Nephron progenitor cell (in vitro differentiated cells): ENCODE data around the gene KPNA6.
A peak's percentile ranks its signal among the peaks of the same experiment; 100 is the strongest.

Experiments used
- DNase-seq: peaks from one replicate; pipeline ENCODE4 v3.0.0; 2021
- H3K27ac Mint-ChIP-seq: 2 replicates; pipeline ENCODE4 v1.8.0; 2021; ENCODE audit warnings: mild to moderate bottlenecking, moderate library complexity, mixed read lengths
- H3K27me3 Mint-ChIP-seq: 2 replicates; pipeline ENCODE4 v1.8.0; 2021; ENCODE audit warnings: mild to moderate bottlenecking, low read depth, mixed read lengths; ENCODE audit not compliant: poor library complexity
- H3K36me3 Mint-ChIP-seq: 2 replicates; pipeline ENCODE4 v1.8.0; 2021; ENCODE audit warnings: low read depth, mixed read lengths
- H3K4me1 Mint-ChIP-seq: 2 replicates; pipeline ENCODE4 v1.8.0; 2021; ENCODE audit warnings: mixed read lengths
- H3K4me3 Mint-ChIP-seq: 2 replicates; pipeline ENCODE4 v1.8.0; 2021; ENCODE audit warnings: mild to moderate bottlenecking, moderate library complexity, mixed read lengths
- H3K9me3 Mint-ChIP-seq: 2 replicates; pipeline ENCODE4 v1.8.0; 2021; ENCODE audit warnings: mild to moderate bottlenecking, moderate library complexity, mixed read lengths
- TF ChIP-seq, protein P1 (sequence below): fragments of 200-600 bp; sonication (generic); IDR thresholded peaks from 2 replicates; pipeline ENCODE4 v1.5.0; 2021; ENCODE audit warnings: antibody characterized with exemption

KPNA6 gene

DNA sequence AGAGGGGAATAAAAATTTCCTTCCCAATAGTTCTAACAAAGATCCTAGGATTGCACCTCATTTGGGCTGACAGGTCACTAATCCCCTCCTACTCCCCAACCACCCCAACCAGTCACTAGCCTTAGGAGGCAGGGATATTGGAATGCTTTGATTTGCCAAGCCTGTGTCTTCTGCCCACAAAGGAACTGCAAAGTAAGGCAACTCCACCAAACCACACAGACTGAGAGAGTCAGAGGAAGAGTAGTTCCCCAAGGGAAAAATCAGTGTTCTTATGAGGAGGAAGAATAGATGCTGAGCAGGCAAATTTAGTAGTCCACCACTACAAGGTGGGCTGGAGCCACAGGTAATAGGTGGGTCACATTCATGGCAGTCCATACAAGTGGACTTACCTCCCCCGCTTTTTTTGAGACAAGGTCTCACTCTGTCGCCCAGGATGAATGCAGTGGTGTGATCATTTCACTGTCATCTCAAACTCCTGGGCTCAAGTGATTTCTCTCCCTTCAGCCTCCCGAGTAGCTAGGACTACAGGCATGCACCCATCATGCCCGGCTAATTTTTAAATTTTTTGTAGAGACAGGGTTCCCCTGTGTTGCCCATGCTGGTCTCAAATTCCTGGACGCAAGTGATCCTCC is 38.8 kb upstream of the KPNA6 start:
- Mint-ChIP-seq H3K9me3 (no peaks in the 10 kb centered on the region), H3K4me1 (peaks cover 49% of the 10 kb centered on the region), H3K4me3 (peak overlapping the region; percentile 37), H3K36me3 (peaks cover 1% of the 10 kb centered on the region), H3K27ac (peak overlapping the region; percentile 46), H3K27me3 (peaks cover 2% of the 10 kb centered on the region)
- TF ChIP-seq, protein P1, sequence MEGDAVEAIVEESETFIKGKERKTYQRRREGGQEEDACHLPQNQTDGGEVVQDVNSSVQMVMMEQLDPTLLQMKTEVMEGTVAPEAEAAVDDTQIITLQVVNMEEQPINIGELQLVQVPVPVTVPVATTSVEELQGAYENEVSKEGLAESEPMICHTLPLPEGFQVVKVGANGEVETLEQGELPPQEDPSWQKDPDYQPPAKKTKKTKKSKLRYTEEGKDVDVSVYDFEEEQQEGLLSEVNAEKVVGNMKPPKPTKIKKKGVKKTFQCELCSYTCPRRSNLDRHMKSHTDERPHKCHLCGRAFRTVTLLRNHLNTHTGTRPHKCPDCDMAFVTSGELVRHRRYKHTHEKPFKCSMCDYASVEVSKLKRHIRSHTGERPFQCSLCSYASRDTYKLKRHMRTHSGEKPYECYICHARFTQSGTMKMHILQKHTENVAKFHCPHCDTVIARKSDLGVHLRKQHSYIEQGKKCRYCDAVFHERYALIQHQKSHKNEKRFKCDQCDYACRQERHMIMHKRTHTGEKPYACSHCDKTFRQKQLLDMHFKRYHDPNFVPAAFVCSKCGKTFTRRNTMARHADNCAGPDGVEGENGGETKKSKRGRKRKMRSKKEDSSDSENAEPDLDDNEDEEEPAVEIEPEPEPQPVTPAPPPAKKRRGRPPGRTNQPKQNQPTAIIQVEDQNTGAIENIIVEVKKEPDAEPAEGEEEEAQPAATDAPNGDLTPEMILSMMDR: no peak
- DNase-seq: no peak

DNA sequence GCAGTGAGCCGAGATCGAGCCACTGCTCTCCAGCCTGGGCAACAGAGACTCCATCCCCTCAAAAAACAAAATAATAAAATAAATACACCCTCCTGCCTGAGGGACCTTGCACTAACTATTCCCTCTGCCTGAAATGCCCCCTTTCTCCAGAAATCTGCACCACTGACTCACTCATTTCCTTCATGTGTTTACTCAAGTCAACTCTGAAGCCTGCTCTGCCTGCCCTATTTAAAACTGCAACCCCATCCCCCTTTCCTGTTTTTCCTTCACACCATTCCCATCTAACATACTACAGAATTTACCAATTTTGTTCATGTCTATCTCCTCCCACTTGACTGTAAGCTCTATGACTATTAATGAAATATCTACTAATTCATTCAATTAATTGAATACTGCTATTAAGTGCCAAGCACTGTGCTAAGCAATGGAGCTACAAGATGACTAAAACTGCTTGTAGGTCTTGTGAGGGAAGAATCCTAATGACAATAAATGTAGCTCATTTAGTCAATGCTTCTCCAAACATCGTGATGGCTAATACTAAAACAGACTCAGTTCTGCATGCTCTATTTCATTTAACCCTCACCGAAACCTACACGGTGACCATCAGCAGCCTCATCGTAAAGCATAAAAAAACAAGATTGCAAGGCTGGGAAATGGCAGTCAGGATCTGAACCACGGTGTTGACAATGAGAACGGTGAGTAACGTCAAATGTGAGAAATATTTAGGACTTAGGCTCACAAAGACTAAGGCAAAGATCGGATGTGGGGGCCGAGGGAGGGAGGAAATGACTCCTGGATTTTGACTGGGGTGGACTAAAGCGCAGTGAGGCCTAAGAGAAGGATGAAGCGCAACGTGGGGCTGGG is 35.9 kb upstream of the KPNA6 start:
- Mint-ChIP-seq H3K36me3 (peaks cover 16% of the 10 kb centered on the region), H3K9me3 (no peaks in the 10 kb centered on the region), H3K27me3 (peaks cover 2% of the 10 kb centered on the region), H3K4me3 (peak overlapping the region; percentile 90), H3K4me1 (peaks cover 64% of the 10 kb centered on the region), H3K27ac (peak overlapping the region; percentile 84)
- TF ChIP-seq, protein P1: no peak
- DNase-seq: no peak

DNA sequence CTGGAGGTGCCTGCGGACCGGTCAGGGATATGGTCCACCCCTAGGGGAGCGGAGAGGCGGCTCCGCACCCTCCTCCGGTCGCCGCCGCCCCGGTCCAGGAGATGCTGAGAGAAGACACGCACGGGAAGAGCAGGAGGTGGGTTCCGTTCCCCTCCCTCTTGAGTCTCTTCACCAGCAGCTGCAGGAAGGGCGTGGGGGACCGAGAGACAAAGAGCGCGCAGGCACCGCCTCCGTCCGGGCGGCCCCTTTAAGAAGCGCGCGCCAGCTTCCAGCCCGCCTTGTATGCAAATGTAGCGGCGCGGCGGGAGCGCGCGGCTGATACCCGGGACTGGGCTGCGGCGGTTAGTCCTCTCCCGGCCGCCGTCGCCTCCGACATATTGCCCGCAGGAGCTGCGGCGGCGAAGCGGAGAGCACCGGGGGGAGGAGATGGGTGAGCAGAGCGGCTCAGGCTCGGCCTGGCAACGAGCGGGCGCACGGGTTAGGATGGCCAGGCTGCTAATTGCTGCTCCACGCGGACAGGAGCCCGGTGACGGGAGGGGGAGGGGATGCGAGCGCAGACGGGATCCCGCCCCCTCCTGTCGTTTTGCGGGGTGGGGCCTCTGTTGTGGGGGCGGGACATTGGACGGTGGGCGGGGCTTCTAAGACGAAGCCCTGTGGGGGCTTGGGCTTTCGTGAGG is 35.1 kb upstream of the KPNA6 start, which contains the start of gene TMEM39B:
Gene TMEM39B, plus strand, starts transcription at position 318 of the 677 bp plus-strand sequence. Its CDS starts 109 bp downstream, at position 427.
- peaks cover 24% of the 10 kb centered on the region for H3K36me3 Mint-ChIP-seq
- no peaks in the 10 kb centered on the region for H3K9me3 Mint-ChIP-seq
- peak within 1 kb of the TSS; percentile 84 for H3K27ac Mint-ChIP-seq
- H3K27me3 Mint-ChIP-seq: peaks cover 2% of the 10 kb centered on the region
- peak within 1 kb of the TSS; percentile 90 for H3K4me3 Mint-ChIP-seq
- peaks cover 72% of the 10 kb centered on the region for H3K4me1 Mint-ChIP-seq
- DNase-seq: peak; percentile 91
- TF ChIP-seq, protein P1: no peak

DNA sequence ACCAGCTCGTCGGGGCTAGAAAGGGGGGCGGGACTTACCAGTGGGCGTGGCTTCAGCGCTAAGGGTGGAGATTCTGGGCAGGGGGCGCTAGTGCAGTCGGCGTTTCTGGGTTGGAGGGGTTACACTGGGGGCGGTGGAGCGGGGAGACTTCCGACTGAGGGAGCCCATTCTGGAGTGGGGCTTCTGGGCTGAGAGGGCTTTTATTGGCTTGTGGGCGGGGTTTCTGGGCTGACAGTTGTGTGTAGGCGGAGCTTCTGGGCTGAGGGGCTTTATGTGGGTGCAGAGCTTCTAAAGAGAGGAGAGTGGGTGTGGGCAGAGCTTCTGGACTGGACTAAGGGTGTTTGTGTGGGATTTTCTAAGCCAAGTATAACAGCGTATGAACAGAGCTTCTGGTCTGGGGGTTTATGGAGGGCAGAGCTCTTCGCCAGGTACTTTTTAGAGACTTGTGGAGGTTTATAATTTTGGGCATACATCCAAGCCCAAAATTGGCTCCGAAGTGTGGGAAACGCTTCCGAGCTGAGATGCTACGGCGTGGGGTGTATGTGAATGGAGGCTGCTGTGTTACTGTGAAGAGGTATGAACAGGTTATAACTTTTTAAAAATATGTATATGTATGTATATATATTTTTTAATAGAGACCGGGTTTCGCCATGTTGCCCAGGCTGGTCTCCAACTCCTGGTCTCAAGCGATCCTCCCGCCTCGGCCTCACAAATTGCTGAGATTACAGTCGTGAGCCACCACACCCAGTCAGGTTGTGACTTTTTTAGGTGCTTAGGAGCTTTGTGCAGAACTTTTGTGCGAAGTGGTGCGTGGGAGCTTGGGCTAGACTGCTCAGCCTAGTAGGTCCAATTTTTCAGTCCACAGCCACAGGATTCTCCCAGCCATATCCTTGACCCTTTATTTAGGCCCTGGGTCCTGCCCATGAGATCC is 34.3 kb upstream of the KPNA6 start:
- Mint-ChIP-seq H3K9me3 (no peaks in the 10 kb centered on the region), H3K27me3 (peaks cover 2% of the 10 kb centered on the region), H3K4me3 (peak overlapping the region; percentile 90), H3K27ac (peak overlapping the region; percentile 84), H3K4me1 (peaks cover 67% of the 10 kb centered on the region), H3K36me3 (peaks cover 32% of the 10 kb centered on the region)
- DNase-seq: peak; percentile 99
- TF ChIP-seq, protein P1: peak; percentile 15

DNA sequence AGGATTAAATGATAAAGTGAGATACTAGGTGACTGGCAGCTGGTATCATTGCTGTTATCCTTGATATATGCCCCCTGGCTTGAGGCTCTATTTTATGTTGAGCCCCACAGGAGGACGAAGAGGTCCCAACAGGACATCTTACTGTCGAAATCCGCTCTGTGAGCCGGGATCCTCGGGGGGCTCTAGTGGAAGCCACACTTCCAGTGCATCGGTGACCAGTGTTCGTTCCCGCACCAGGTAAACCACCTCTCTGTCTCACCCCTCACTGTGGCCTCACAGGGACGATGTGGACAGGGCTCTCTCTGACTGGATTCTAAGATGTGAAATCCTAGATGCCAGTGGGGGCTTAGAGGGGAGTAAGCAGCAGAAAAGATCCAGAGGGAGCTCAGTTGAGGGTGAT is 33.0 kb upstream of the KPNA6 start:
- DNase-seq: no peak
- Mint-ChIP-seq H3K27ac (no peak overlapping the region), H3K27me3 (peaks cover 2% of the 10 kb centered on the region), H3K4me3 (peak overlapping the region; percentile 69), H3K36me3 (peaks cover 43% of the 10 kb centered on the region), H3K9me3 (no peaks in the 10 kb centered on the region), H3K4me1 (peaks cover 54% of the 10 kb centered on the region)
- TF ChIP-seq, protein P1: no peak
